ENCODE measurements around the gene EN1.

GRCh38 chr2:118837067-118837466 is 10.4 kb downstream of the EN1 start:
- TF ChIP-seq CTCF (IDR thresholded peaks at IDR 0.05) (no peak), POLR2A (IDR thresholded peaks at IDR 0.05) (no peak)
